Endothelial cell of umbilical vein (primary cell): Measurements from ENCODE around the gene MYRFL. TPM values are rescaled to one million over a fixed set of nuclear protein-coding genes. Genes with fewer than 3 reads are reported as not detected.

ENCODE experiments used
- BruUV-seq: library from RNA; stranded (reverse); fragments of 400-500 nt; replicated peaks from 2 replicates; lab custom pipeline; 2021; lab: Mats Ljungman, UMichigan
- CTCF ChIA-PET: fragments of 300-600, 350-600 bp; sonication (Branson Sonifier 250); formaldehyde crosslinking; loops from one replicate; lab custom pipeline; 2021; ENCODE audit warnings: antibody characterized with exemption, inconsistent platforms; lab: Charles Lee
- POLR2A ChIA-PET: fragments of 300-600, 350-600 bp; sonication (Branson Sonifier 250); formaldehyde crosslinking; loops from one replicate; lab custom pipeline; 2021; ENCODE audit warnings: antibody characterized with exemption, inconsistent platforms; lab: Charles Lee
- DNase-seq: peaks from one replicate; pipeline ENCODE4 v3.0.0-alpha.2; 2011; ENCODE audit warnings: low read depth, low spot score
- FAIRE-seq: peaks from 2 replicates; lab custom pipeline; 2011; peaks lifted over from hg19 to GRCh38; lab: Jason Lieb, UNC
- H2AFZ ChIP-seq: 2 replicates; pipeline ENCODE4 v1.6.0; 2012; ENCODE audit warnings: low read depth, low read length, control low read depth, inconsistent platforms
- H3K27ac ChIP-seq: 2 replicates; pipeline ENCODE4 v1.5.1; 2011; ENCODE audit warnings: low read depth, mild to moderate bottlenecking, control low read depth, low read length, moderate library complexity; ENCODE audit not compliant: insufficient read depth
- H3K27me3 ChIP-seq, 2 experiments: 2 replicates each; pipeline versions ENCODE4 v1.6.0 to v1.6.1; 2011; ENCODE audit warnings: low read length in 2 of 2, mixed read lengths in 1 of 2; ENCODE audit not compliant: control insufficient read depth in 2 of 2, insufficient read depth in 2 of 2
- H3K36me3 ChIP-seq, 2 experiments: 2 replicates in 1 of 2; 3 replicates in 1 of 2; pipeline ENCODE4 v1.5.1; 2011; ENCODE audit warnings: low read length in 2 of 2, mild to moderate bottlenecking in 1 of 2, moderate library complexity in 1 of 2; ENCODE audit not compliant: control insufficient read depth in 2 of 2, insufficient read depth in 2 of 2; ENCODE audit errors: extremely low read depth in 1 of 2
- H3K4me1 ChIP-seq: 3 replicates; pipeline ENCODE4 v1.5.1; 2011; ENCODE audit warnings: mild to moderate bottlenecking, low read length; ENCODE audit not compliant: control insufficient read depth, insufficient read depth; ENCODE audit errors: extremely low read depth
- H3K4me2 ChIP-seq: 2 replicates; pipeline ENCODE4 v1.6.1; 2011; ENCODE audit warnings: low read length, control low read depth, mixed read lengths; ENCODE audit not compliant: insufficient read depth
- H3K4me3 ChIP-seq, 3 experiments: fragments of 200-600 bp in 1 of 3; sonication (generic), shearing (Covaris generic) in 1 of 3; replicated peaks in 1 of 3; 2 replicates each; pipeline ENCODE4 v1.5.1; 2011 to 2016; ENCODE audit warnings: control low read depth in 3 of 3, low read length in 3 of 3, mild to moderate bottlenecking in 2 of 3, inconsistent platforms in 1 of 3, low read depth in 1 of 3, moderate library complexity in 1 of 3; ENCODE audit not compliant: insufficient read depth in 1 of 3
- H3K79me2 ChIP-seq: 2 replicates; pipeline ENCODE4 v1.6.0; 2012; ENCODE audit warnings: low read length, inconsistent platforms; ENCODE audit not compliant: control insufficient read depth, insufficient read depth
- H3K9ac ChIP-seq: replicated peaks from 2 replicates; pipeline ENCODE3; 2011; ENCODE audit warnings: low read length, control low read depth; ENCODE audit not compliant: insufficient read depth; ENCODE audit errors: extremely low read depth
- H3K9me1 ChIP-seq: replicated peaks from 3 replicates; pipeline ENCODE4 v1.6.0; 2011; ENCODE audit warnings: mild to moderate bottlenecking, low read length; ENCODE audit not compliant: control insufficient read depth, insufficient read depth; ENCODE audit errors: extremely low read depth
- H3K9me3 ChIP-seq: replicated peaks from 2 replicates; pipeline ENCODE4 v1.5.1; 2012; ENCODE audit warnings: low read length, inconsistent platforms; ENCODE audit not compliant: control insufficient read depth, insufficient read depth
- H4K20me1 ChIP-seq: replicated peaks from 2 replicates; pipeline ENCODE3; 2011; ENCODE audit warnings: mild to moderate bottlenecking, low read length; ENCODE audit not compliant: control insufficient read depth, insufficient read depth; ENCODE audit errors: extremely low read depth
- EZH2 ChIP-seq: IDR thresholded peaks from 2 replicates; pipeline ENCODE4 v1.6.1; 2012; ENCODE audit warnings: borderline replicate concordance, low read depth, mild to moderate bottlenecking, moderate library complexity, low read length, inconsistent platforms; ENCODE audit not compliant: severe bottlenecking
- FOS ChIP-seq: IDR thresholded peaks from 2 replicates; pipeline ENCODE4 v1.6.1; 2011; ENCODE audit warnings: mild to moderate bottlenecking, low read length, moderate library complexity, borderline replicate concordance; ENCODE audit not compliant: insufficient read depth
- GATA2 ChIP-seq: IDR thresholded peaks from 2 replicates; pipeline ENCODE4 v1.7.0; 2011; ENCODE audit warnings: low read depth, mild to moderate bottlenecking, moderate library complexity, mixed read lengths, low read length; ENCODE audit not compliant: insufficient read length, insufficient read depth
- JUN ChIP-seq: IDR thresholded peaks from 2 replicates; pipeline ENCODE4 v1.6.1; 2011; ENCODE audit warnings: borderline replicate concordance, low read depth; ENCODE audit not compliant: insufficient read length, insufficient read depth
- MAX ChIP-seq: IDR thresholded peaks from 2 replicates; pipeline ENCODE4 v1.6.1; 2011; ENCODE audit not compliant: insufficient read depth, insufficient read length
- MYC ChIP-seq: IDR thresholded peaks from one replicate; pipeline ENCODE4 v1.6.1; 2011; ENCODE audit warnings: mild to moderate bottlenecking, low read depth, low read length
- POLR2AphosphoS5 ChIP-seq: IDR thresholded peaks from 2 replicates; pipeline ENCODE4 v1.6.1; 2012; ENCODE audit warnings: low read depth, mild to moderate bottlenecking, control low read depth, low read length, moderate library complexity; ENCODE audit not compliant: insufficient read depth
- dilution Hi-C: fragments of 300-500 bp; cut with MboI; formaldehyde crosslinking; loops from one replicate; pipeline ENCODE4 v1.15.0; 2019; ENCODE audit warnings: low sequenced_read_pairs; ENCODE audit not compliant: extremely low pct_ligation_motif_present
- intact Hi-C: fragments of 100-400 bp; cut with micrococcal nuclease; formaldehyde crosslinking; loops from one replicate; pipeline ENCODE4 v1.10.0; 2022
- polyA plus RNA-seq, 4 experiments: library from polyadenylated mRNA; depleted of rRNA in 3 of 4; stranded (reverse) in 3 of 4; unstranded in 1 of 4; fragments of >200 nt; gene quantifications; 2 replicates each; pipeline versions ENCODE4 v1.2.1 to v1.2.3, GENCODE V29; 2011 to 2012; ENCODE audit warnings: missing spikeins in 1 of 4
- total RNA-seq: library from RNA; stranded (reverse); gene quantifications from 2 replicates; pipeline ENCODE4 v1.2.3, GENCODE V29; 2021

The MYRFL gene
- total and polyA plus RNA-seq, 2 donors (not counting 3 experiments of a cell fraction or from before 2014, with no cell fraction given), result not detected

GRCh38 chr12:70002097-70002911 lies 177.3 kb downstream of the MYRFL start:
- DNase-seq, result no peak
- H3K4me1 ChIP-seq, result no peaks in the 10 kb centered on the region
- H3K9me3 ChIP-seq, result no peaks in the 10 kb centered on the region
- no peak for FAIRE-seq
- intact Hi-C loops (no loop called here), dilution Hi-C loops (no loop called here)
- no peak overlapping the region for H3K9ac ChIP-seq
- TF ChIP-seq MAX, result no peak
- TF ChIP-seq POLR2AphosphoS5, result no peak
- TF ChIP-seq EZH2, result no peak
- TF ChIP-seq JUN, result no peak
- TF ChIP-seq GATA2, result no peak
- TF ChIP-seq FOS, result no peak
- TF ChIP-seq MYC, result no peak
- H3K36me3 ChIP-seq, result no peaks in the 10 kb centered on the region
- ChIA-PET POLR2A (no interaction called here), CTCF (no interaction called here)
- H3K9me1 ChIP-seq, result no peaks in the 10 kb centered on the region
- H3K79me2 ChIP-seq, result no peaks in the 10 kb centered on the region
- no peak overlapping the region for H2AFZ ChIP-seq
- no peak overlapping the region for H3K4me2 ChIP-seq
- H4K20me1 ChIP-seq, result no peaks in the 10 kb centered on the region
- H3K27ac ChIP-seq, result no peak overlapping the region
- BruUV-seq, result no TSS peak
- H3K4me3 ChIP-seq, result no peak overlapping the region
- H3K27me3 ChIP-seq, result peaks cover 0 to 3% of the 10 kb centered on the region in 2 experiments
